Retina (tissue), 1 donor: Measurements from ENCODE around the gene ZMYND12.
A peak's percentile ranks its signal among the peaks of the same experiment; 100 is the strongest.
"Not testable (repeated sequence)": the region's sequence is repeated elsewhere in the genome, so short reads cannot be mapped to it uniquely, and the experiment has no call there.

Experiments
- DNase-seq: peaks from one replicate; pipeline ENCODE4 v3.0.0-alpha.2; 2016

ZMYND12 gene, protein sequence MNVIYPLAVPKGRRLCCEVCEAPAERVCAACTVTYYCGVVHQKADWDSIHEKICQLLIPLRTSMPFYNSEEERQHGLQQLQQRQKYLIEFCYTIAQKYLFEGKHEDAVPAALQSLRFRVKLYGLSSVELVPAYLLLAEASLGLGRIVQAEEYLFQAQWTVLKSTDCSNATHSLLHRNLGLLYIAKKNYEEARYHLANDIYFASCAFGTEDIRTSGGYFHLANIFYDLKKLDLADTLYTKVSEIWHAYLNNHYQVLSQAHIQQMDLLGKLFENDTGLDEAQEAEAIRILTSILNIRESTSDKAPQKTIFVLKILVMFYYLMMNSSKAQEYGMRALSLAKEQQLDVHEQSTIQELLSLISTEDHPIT

DNA sequence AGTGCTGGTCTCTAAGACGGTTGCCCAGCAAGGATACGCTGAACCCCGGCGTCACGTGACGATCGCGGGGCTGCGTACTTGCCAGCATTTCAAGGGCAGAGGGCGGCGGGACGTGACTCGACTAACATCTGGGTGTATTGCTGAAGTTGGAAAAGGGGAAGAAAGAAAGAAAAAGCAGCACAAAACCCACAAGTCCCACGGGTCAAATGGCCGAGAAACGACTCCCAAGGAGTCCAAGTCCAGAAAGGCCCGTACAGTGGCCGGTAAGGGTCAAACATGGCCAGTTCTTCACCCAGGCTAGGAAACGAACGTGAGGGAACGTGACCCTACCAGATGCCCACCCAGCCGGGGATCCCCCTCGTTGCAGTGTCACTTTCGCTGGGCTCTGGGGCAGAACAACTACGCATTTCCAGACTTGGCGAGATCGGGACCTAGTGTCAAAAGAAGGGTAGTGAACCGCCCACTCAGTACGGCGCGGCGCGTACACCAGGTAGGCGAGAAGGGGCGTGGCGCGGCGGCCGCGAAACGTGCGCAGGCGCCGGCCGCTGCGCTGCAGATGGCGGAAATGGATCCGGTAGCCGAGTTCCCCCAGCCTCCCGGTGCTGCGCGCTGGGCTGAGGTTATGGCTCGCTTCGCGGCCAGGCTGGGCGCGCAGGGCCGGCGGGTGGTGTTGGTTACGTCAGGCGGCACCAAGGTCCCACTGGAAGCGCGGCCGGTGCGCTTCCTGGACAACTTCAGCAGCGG lies at the start of gene ZMYND12, which contains the start of gene PPCS:
Gene ZMYND12 (minus strand): TSS at position 13 of the 744 bp plus-strand sequence. CDS start 25 bp downstream, outside the sequence.
Gene PPCS (plus strand): TSS at position 534 of the 744 bp plus-strand sequence. CDS start 23 bp downstream, at position 557.
- DNase-seq, result peak; percentile 98

DNA sequence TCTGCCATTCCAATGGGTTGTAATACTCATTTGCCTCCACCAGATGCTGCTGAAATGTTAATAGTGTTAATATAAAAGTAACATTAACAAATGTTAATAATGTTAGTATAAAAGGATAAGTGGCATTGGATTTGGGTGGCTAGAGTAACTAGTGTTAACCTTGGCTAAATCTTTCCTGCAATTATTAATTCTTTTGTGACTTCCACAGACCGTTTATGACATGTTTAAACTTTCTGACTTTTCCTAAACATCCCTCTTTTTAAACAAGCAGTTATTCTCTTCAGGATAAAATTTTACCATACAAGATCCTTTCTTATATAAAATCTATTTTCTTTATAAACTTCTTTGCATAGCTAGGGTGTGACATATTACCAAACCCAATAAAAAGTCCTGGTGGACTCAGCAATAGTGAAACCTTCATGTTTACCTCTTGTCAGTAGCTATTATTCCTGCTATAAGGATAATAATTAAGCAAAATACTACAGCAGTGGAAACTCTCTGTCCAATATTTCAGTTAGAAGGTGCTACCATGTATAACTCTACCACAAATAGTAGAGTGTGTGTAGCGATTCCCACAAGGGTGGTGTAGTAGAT lies 48.8 kb upstream of the ZMYND12 start:
- DNase-seq, result no peak

DNA sequence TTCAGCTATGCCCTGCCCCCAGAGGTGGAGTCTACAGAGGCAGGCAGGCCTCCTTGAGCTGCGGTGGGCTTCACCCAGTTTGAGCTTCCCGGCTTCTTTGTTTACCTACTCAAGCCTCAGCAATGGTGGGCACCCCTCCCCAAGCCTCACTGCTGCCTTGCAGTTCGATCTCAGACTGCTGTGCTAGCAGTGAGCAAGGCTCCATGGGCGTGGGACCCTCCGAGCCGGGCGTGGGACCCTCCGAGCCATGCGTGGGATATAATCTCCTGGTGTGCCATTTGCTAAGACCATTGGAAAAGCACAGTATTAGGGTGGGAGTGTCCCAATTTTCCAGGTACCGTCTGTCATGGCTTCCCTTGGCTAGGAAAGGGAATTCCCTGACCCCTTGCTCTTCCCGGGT lies 46.2 kb upstream of the ZMYND12 start:
- not testable (repeated sequence) for DNase-seq

DNA sequence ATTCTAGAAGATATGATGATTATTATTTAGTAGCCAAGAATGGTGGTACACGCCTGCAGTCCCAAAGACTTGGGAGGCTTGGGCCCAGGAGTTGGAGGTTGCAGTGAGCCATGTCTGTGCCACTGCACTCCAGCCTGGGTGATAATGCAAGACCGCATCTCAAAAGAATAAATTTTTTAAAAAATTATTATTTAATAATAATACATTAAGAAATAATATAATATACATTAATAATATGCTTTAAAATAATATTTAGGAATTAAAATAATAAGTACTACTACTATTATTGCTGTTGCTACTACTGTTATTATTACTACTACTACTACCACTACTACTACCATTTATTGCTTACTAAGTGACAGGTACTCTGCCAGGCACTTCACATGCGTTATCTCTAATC lies 34.4 kb upstream of the ZMYND12 start:
- no peak for DNase-seq

DNA sequence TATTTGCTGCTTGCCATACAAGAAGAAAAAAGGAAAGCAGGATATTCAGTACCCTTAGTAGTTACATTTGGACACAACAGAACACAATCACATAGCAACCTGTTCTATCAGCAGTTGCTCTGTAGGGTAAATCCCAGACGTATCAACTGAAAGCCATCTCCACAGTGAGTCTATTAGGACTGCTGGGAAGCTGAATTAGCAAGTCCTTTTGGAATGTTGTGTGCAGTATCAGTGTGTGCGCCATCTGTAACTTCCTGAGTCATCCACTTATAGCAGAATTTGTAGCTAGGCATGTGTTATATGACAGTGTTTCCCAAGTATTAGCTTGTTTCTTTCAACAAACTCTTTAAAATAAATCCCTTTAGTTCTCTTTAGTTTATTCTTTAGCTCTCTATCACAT lies 28.6 kb upstream of the ZMYND12 start:
- DNase-seq, result no peak

DNA sequence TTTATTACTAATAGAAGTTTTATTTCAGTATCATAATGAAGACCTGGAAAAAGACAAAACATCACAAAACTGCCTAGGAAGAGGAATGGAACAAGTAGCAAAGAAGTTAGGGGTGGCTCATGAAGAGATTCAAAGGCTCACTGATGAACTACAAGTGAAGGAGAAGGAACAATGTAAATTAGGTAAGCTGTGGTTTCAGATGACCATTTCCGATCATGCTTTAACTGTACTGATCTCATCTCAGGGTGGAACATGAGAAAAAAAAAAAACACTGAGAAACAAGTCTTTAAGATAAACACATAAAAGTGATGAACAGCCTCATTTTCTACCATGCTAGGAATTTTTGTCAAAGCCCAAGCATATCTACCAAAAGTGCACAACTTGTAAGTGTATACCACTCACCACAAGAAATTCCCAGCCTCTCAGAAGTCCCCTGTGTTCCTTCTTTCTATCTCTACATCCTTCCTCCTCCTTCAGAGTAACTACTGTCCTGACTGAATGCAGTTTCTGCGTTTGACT lies 26.9 kb upstream of the ZMYND12 start:
- no peak for DNase-seq

DNA sequence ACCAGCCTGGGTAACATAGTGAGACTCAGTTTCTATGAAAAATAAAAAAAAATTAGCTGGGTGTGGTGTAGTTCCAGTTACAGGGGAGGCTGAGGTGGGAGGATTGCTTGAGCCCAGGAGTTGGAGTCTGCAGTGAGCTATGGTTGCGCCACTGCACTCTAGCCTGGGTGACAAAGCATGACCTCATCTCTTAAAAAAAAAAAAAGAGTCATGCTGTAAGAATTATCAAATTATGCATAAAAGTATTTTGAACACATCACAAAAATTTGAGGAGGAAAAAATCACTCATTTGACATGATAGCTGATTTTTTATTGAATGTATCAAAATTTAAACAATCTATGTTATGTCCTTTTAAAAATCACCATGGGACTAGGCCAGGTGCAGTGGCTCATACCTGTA lies 25.1 kb upstream of the ZMYND12 start:
- no peak for DNase-seq

DNA sequence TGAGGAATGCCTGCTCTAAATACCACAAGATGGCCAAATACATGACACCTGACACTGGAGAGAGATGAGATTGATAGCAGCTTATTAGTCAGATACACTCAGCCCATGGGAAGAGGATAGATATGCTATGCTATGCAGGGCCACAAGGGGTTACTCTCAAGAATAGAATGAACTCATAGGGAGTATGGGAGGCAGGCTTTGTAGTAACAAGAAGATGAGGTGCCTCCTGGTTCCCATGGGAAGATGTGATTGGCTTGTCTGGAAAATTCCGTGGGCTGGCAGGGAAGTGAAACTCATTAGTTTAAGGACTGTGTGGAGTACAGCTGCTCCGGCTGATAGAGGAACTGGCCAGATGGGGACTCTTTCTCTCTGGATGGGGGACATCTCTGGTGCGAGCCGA lies 23.8 kb upstream of the ZMYND12 start:
- DNase-seq, result peak; percentile 18

DNA sequence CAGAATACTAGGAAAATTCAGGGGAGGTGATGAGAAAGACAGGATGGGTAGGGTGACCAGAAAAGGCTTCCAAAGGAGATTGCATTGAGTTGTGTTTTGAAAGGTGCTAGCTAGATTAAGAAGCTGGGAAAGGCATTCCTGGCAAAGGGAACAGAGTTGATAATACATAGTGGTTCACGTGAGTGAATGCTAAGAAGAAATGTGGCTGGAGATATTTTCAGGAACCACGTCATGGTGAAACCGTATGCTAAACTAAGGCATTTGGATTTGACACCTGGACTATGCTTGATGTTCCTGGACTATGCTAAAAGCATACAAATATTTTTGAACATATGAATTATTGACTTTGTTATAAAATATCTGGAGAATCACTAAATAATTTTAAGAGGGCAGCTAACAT lies 22.0 kb upstream of the ZMYND12 start:
- no peak for DNase-seq

DNA sequence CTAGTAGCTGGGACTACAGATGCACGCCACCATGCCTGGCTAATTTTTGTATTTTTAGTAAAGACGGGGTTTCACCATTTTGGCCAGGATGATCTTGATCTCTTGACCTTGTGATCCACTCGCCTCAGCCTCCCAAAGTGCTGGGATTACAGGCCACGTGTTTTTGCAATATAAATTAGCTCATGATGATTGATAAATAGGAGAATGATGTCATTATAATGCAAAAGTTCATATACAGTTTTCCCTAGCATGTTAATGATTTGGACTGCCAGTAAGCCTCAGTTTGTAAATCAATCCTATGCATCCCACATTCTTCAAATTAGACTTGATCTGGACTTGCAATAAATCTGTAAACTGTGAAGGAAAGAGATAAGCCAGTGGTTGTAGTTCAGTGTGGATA lies 21.5 kb upstream of the ZMYND12 start:
- DNase-seq, result not testable (repeated sequence)

DNA sequence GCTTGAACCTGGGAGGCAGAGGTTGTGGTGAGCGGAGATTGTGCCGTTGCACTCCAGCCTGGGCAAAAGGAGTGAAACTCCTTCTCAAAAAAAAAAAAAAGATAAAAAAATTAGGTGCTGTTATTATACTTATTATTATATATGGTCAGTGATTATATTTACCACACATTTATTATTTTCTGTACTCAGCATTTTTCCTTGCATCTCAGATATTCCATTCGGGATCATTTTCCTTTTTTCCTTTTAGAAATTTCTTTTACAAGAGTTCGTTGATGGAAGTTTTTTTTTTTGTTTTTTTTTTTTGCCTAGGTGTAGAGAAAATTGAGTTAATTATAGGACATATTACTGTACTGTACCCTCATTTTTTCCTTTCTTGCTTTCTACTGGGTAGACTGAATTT lies 20.8 kb upstream of the ZMYND12 start:
- DNase-seq, result no peak

DNA sequence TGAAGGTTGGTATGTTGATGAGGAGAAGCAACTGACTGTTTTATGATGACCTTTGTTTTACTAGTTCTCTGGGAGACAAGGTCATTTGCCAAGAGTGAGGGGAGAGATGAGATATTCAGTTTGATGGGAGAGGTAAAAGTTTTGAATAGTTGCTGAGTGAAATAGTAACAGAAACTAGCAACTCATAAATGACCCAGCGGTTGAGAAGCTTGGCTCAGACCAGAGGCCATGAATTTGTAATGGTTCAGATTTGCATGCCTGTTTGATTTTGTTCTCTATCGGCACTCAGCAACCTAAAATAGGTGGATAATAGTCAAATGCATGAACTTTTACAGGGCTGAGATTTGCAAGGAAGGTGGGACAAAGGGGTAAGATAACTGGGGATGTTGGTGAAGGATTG lies 13.9 kb upstream of the ZMYND12 start:
- DNase-seq, result no peak

DNA sequence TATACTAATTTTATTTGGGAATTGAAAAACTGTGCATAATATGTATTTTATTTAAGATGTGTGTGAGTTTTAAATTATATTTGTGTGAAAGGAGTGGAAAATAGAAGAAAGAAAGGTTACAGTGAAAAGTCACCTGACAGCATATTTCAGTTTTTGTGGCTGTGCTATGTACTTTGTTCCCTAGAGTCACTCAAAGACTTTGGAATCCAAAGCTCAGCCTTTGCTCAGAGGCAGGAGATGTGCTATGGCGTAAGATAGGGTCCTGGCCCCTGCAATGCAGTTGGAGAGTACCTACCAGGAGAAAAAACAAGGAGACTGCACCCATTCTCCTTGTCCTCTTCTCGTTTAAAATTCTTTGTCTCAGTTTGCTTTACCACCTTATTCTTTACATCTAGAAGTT lies 10.2 kb upstream of the ZMYND12 start:
- DNase-seq, result no peak

DNA sequence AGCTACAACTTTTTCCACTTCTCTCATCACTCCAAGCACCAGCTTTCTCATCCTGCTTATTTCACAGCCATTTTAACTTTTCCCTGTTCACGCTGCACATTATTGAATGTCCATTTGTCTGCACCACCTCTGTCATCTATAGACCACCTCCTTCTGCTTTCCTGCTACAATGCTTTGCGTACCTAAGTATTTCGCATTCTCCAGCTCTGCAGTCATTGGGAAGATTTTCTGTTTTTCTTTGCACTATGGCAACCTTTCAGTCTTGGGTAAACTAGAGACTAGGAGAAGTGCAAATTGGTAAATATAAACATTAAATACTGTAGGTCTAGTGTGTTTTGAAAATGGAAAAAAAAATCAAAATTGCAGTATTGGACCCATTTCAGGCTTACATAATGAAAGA lies 8.1 kb upstream of the ZMYND12 start:
- DNase-seq, result no peak

DNA sequence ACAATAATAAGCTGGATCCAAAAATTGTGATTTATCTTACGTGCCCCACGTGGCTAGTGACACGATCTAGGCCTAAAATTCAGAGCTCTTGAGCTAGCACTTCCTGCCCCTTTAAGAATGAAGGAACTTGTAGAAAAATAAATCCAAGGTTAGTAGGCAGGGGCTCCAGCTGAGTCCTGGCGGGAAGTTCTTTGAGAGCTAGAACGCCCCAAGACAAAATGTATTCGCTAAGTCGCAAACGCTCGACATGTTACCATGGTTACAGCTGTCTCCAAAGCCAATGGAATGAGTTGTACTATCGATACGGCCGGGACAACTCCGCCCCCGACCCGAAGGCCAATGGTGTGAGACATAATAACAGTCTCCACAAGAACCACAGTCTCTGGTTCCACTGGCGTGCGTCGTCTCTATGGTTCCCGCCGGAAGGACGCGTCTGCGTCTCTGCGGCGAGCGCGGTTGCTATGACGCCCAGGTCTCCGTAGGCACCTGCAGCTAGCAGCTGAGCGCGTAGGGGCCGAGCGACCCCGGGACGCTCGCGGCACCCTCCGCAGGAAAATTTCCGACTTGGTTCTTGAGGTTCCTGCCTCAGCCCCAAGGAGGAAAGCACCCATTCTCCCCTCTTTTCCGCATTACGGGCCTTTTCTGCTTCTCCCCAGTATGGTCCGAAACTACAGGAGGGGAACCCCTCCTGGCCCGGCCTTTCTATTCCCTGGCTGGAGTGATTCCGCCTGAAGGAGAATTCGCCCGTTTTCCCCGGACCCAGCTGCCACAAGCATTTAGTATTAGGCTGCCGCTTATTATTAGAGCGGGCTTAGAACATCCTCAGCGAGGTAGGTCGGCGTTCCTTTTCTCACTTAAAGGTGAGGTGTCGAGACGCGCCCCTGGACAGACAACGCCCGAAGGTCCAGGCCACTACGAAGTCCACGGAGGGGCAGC lies 7.3 kb upstream of the ZMYND12 start, which contains the start of gene CCDC30:
Gene CCDC30 (plus strand): TSS at position 459 of the 936 bp plus-strand sequence. CDS start 17,266 bp downstream, outside the sequence.
- DNase-seq, result peak; percentile 94

DNA sequence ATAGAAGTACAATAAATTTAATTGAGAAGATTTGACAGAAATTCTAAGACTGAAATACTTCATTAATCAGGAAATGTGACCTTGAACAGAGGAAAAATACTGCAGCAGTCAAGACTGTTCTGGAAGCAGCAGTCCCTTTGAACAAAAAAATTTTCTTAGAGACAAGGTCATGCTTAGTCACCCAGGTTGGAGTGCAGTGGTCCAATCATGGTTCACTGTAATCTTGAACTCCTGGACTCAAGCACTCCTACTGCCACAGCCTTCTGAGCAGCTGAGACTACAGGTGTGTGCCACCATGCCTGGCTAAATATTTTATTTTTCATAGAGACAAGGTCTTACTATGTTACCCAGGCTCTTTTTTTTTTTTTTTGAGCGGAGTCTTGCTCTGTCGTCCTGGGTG lies 5.4 kb upstream of the ZMYND12 start:
- no peak for DNase-seq

DNA sequence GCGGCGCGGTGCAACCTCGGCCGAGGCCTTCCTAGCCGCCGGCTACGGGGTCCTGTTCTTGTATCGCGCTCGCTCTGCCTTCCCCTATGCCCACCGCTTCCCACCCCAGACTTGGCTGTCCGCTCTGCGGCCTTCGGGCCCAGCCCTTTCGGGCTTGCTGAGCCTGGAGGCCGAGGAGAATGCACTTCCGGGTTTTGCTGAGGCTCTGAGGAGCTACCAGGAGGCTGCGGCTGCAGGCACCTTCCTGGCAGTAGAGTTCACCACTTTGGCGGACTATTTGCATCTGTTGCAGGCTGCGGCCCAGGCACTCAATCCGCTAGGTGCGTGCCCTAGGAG lies 900 bp upstream of the ZMYND12 start:
- DNase-seq, result no peak

DNA sequence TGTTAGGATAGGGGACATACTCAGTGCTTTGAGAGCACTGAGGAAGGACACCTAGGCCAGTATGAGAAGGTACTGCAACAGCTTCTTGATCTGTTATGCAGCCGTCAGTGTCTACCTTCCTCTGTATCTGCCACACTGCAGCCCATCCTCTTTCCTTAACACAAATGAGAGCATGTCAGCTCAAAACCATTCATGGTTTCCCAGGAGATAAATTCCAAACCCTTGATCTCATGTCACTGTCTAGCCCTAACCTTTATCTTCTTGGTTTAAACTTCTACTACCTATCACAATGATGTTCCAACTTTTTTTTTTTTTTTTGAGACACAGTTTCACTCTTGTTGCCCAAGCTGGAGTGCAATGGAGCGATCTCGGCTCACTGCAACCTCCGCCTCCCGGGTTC lies 1.4 kb downstream of the ZMYND12 start:
- no peak for DNase-seq

DNA sequence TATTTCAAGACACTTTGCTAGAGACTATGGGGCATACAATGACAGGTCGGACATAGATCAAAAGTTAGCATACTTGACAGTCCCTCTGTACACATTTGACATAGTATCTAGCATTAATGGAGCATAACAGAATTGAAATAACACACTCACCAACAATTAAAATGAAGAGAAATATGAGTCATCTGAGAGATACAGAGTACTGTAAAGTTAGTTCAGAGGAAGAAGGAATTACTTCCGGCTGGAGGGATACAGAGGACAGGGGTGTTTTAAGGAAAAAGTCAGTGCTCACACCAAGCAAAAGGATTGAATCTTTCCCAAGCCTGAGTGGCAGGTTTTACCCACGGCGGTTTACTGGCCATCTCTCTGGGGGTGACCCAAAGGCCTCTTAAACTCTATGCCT lies 2.4 kb downstream of the ZMYND12 start:
- DNase-seq, result no peak

DNA sequence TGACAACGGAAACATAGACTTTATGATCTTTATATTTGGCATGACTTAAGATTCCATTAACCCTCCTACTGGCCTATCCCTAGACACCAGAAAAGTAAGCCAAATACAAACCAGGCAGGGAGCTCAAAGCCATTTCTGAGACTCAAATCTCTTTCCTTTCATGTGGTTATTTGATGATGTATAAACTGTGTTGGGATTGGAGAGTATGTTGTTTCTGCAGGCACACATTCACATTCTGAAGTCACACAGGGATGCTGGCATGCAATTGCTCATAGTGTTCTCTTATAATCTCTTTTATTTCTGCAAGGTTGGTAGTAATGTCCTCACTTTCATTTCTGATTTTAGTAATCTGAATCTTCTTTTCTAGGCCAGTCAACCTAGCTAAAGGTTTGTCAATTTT lies 5.8 kb downstream of the ZMYND12 start:
- DNase-seq, result no peak

DNA sequence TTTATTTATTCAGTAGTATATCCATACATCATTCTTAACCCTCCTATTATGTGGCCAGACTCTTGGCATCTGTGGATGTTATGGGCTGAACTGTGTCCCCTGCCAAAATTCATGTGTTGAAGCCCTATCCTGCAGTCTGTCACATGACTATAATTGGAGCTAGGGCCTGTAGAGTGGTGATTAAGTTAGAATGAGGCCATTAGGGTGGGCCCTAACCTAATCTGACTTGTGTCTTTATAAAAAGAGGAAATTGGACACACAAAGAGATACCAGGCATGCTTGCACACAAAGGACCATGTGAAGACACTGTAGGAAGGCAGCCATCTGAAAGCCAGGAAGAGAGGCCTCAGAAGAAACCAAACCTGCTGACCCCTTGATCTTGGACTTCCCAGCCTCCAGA lies 6.6 kb downstream of the ZMYND12 start:
- no peak for DNase-seq

DNA sequence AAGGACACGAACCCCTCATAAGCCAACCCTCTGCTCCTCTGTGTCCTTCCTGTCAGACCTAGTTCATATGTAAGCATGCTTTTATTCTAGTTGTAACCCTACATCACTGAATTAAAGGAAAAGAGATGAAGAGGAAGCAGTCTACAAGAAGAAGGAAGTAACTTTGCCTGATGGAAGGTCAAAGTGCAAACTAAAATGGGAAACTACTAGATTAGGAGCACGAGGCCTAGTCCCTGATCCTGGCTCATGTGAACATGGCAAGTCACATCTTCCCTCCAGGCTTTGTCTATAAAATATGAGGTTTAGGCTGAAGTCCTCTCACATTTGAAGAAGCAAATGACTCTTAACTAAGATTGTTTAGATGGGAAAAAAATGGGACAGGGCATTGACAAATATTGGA lies 13.2 kb downstream of the ZMYND12 start:
- no peak for DNase-seq

DNA sequence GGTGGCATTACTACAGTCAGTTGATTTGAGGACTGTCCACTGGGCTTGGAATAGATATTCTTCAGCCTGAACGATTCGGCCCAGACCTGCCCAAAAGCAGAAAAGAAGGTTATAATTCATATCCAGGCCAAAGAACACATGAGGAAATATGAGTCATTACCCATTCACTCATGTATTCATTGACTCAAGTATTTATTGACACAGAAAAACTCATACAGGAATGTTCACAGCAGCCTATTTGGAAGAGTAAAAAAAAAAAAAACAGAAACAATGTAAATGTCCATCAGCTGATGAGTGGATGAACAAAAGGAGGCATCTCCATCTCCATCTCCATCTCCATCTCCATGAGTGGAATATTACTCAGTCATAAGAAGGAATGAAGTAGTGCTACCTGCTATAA lies 15.9 kb downstream of the ZMYND12 start:
- DNase-seq, result no peak
